Fibroblast of lung (primary cell): ENCODE results near the gene OR4Q3. TPM values are rescaled to one million over a fixed set of nuclear protein-coding genes. Genes with fewer than 3 reads are reported as not detected.

Source experiments
- polyA plus RNA-seq, 2 donors: library from polyadenylated mRNA; depleted of rRNA in 1 of 2; stranded (reverse) in 1 of 2; unstranded in 1 of 2; fragments of >200 nt; gene quantifications; 2 replicates each; pipeline ENCODE4 v1.2.1, GENCODE V29; 2011 to 2012; ENCODE audit warnings: missing spikeins in 1 of 2
- total RNA-seq: library from RNA; depleted of rRNA; stranded (reverse); fragments of >200 nt; gene quantifications from 2 replicates; pipeline ENCODE4 v1.2.1, GENCODE V29; 2014

OR4Q3 gene
- total and polyA plus RNA-seq, 2 donors (not counting 1 experiment from before 2014, with no cell fraction given): not detected

Other genes with a start within 250 kb of the OR4Q3 start
- not detected in 2 replicates for gene OR11H2, start 29.7 kb upstream of the OR4Q3 start, total RNA-seq
- not detected in 2 replicates for gene OR11H2, start 29.7 kb upstream of the OR4Q3 start, polyA plus RNA-seq
- not detected in 2 replicates for gene OR4M1, start 29.9 kb downstream of the OR4Q3 start, total RNA-seq
- not detected in 2 replicates for gene OR4M1, start 29.9 kb downstream of the OR4Q3 start, polyA plus RNA-seq
- not detected in 2 replicates for gene OR4N2, start 60.2 kb downstream of the OR4Q3 start, total RNA-seq
- not detected in 2 replicates for gene OR4N2, start 60.2 kb downstream of the OR4Q3 start, polyA plus RNA-seq
- gene OR4K2, start 131.6 kb downstream of the OR4Q3 start, total RNA-seq: not detected in 2 replicates
- gene OR4K2, start 131.6 kb downstream of the OR4Q3 start, polyA plus RNA-seq: not detected in 2 replicates
- not detected in 2 replicates for gene OR4K5, start 177.0 kb downstream of the OR4Q3 start, total RNA-seq
- not detected in 2 replicates for gene OR4K5, start 177.0 kb downstream of the OR4Q3 start, polyA plus RNA-seq
- gene OR4K1, start 187.3 kb downstream of the OR4Q3 start, total RNA-seq: not detected in 2 replicates
- not detected in 2 replicates for gene OR4K1, start 187.3 kb downstream of the OR4Q3 start, polyA plus RNA-seq
- gene OR4K15, start 232.0 kb downstream of the OR4Q3 start, total RNA-seq: not detected in 2 replicates
- not detected in 2 replicates for gene OR4K15, start 232.0 kb downstream of the OR4Q3 start, polyA plus RNA-seq